ENCODE data around the gene PREP.

Gene PREP

DNA sequence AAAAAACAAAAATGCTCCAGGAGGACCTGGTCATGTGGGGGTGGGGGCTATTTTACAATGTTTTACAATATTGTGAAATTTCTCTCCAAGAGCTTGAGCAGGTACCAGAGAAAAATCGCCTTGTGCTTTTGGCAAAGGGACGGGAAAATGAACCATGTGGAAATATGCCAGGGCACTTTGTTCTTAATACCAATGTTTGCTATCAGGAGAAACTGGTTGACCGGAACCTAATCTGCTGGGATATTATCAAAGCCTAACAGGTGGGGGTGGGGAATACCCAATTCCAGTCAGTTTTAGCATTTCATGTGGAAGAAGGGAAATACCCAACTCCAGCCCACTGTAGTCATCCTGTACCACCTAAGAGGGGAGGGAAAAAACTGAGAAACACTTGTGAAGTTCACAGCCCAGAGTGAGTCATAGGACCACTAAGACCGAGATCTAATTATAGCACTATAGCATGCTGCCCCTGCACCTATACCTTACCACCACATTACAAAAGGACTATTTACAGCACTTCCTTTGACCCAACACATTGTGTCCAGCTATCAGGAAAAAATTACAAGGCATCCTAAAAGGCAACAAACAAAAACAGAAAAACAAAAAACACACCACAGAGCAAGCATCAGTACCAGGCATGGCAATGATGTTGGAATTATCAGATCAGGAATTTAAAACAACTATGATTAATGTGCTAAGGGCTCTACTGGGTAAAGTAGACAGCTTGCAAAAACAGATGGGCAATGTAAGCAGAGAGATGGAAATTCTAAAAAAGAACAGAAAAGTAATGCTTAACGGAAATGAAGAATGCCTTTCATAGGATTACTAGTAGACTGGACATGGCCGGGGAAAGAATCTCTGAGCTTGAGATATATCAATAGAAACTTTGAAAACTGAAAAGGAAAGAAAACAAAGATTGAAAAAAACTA is 138.9 kb downstream of the PREP start:
- no peak for TF ChIP-seq ZNF274 (IDR thresholded peaks at IDR 0.05; ENCODE audit: low read depth, low read length)
- TF ChIP-seq SUZ12 (IDR thresholded peaks at IDR 0.05; ENCODE audit: extremely low read depth, insufficient read depth, insufficient read length): no peak
- no peak for TF ChIP-seq YY1 (IDR thresholded peaks at IDR 0.05; ENCODE audit: insufficient read depth, insufficient read length)
- Histone ChIP-seq H3K9me3 (ENCODE audit: insufficient read depth, low read length) (no peaks in the 10 kb centered on the region), H3K4me3 (ENCODE audit: insufficient read length, low read depth) (no peak overlapping the region), H3K9ac (ENCODE audit: insufficient read length, low read depth) (no peak overlapping the region), H3K4me1 (ENCODE audit: insufficient read depth, insufficient read length) (no peaks in the 10 kb centered on the region), H3K36me3 (ENCODE audit: insufficient read depth, insufficient read length, low read length) (no peaks in the 10 kb centered on the region), H3K27me3 (ENCODE audit: insufficient read depth, insufficient read length) (no peaks in the 10 kb centered on the region)
- DNase-seq (ENCODE audit: low read depth, low spot score): no peak

DNA sequence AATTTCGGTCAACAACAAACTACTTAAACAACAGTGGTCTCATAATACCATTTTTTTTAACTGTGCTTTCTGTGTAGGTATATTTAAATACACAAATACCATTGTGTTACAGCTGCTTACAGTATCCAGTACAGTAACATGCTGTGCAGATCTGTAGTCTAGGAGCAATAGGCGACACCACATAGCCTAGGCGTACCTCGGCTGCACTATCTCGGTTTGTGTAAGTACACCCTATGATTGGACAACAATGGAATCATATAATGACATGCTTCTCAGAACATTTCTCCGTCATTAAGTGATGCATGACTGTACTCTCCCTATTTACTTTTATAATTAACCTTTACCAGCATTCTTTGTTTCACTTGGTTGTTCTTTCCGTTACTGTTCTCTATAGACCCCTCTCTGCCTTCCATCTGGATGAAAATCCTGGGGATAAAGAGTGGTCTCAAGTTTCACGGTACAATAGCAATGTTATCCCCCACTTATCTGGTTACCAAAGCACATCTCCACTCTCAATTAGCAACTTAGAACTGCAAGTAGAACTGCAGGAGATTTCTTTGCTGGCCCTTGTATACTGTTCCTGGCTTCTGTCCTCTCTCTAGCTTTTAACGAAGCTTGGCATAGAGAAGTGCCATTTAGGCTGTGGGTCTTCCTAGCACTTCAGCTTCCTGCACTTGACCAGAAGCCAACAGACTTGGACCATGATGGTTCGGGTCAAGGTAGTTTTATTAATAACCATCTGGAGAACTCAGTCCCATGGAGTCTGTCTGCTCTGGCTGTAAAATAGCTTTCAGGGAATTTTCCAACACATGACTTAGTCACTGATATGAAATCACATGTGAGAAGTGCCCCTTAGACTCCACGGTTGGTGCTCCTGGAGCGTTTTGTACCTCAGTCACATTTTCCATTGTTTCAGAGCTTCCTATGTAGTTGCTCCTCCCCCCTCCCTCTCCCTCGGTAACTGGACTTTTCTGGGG is 142.7 kb downstream of the PREP start:
- no peaks in the 10 kb centered on the region for H3K36me3 ChIP-seq (ENCODE audit: insufficient read depth, insufficient read length, low read length)
- no peak overlapping the region for H3K9ac ChIP-seq (ENCODE audit: insufficient read length, low read depth)
- H3K4me3 ChIP-seq (ENCODE audit: insufficient read length, low read depth): no peak overlapping the region
- no peak for DNase-seq (ENCODE audit: low read depth, low spot score)
- TF ChIP-seq ZNF274 (IDR thresholded peaks at IDR 0.05; ENCODE audit: low read depth, low read length) (no peak), SUZ12 (IDR thresholded peaks at IDR 0.05; ENCODE audit: extremely low read depth, insufficient read depth, insufficient read length) (no peak), YY1 (IDR thresholded peaks at IDR 0.05; ENCODE audit: insufficient read depth, insufficient read length) (no peak)
- no peaks in the 10 kb centered on the region for H3K9me3 ChIP-seq (ENCODE audit: insufficient read depth, low read length)
- no peaks in the 10 kb centered on the region for H3K27me3 ChIP-seq (ENCODE audit: insufficient read depth, insufficient read length)
- no peaks in the 10 kb centered on the region for H3K4me1 ChIP-seq (ENCODE audit: insufficient read depth, insufficient read length)

DNA sequence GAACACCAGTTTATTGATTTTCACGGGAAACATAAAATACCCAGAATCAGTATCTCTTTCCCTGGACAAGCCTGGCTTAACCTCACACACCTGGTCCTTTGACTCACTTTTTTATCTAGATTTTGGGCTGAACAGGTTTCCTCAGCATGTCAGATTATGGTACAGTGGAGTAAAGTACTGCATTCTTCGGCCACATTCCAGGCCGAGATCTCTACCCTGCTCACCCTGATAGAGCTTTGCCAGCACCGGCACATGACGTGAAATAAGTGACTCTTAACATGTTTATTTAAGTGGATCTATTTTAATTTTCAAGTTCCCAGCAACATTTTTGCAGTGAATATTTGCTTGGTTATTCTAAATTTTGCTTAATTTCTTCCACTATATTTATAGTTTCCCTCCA is 144.1 kb downstream of the PREP start:
- H3K9ac ChIP-seq (ENCODE audit: insufficient read length, low read depth): no peak overlapping the region
- no peaks in the 10 kb centered on the region for H3K27me3 ChIP-seq (ENCODE audit: insufficient read depth, insufficient read length)
- no peaks in the 10 kb centered on the region for H3K4me1 ChIP-seq (ENCODE audit: insufficient read depth, insufficient read length)
- H3K9me3 ChIP-seq (ENCODE audit: insufficient read depth, low read length): no peaks in the 10 kb centered on the region
- no peak for TF ChIP-seq ZNF274 (IDR thresholded peaks at IDR 0.05; ENCODE audit: low read depth, low read length)
- no peak for TF ChIP-seq SUZ12 (IDR thresholded peaks at IDR 0.05; ENCODE audit: extremely low read depth, insufficient read depth, insufficient read length)
- TF ChIP-seq YY1 (IDR thresholded peaks at IDR 0.05; ENCODE audit: insufficient read depth, insufficient read length): no peak
- no peak overlapping the region for H3K4me3 ChIP-seq (ENCODE audit: insufficient read length, low read depth)
- DNase-seq (ENCODE audit: low read depth, low spot score): no peak
- no peaks in the 10 kb centered on the region for H3K36me3 ChIP-seq (ENCODE audit: insufficient read depth, insufficient read length, low read length)

DNA sequence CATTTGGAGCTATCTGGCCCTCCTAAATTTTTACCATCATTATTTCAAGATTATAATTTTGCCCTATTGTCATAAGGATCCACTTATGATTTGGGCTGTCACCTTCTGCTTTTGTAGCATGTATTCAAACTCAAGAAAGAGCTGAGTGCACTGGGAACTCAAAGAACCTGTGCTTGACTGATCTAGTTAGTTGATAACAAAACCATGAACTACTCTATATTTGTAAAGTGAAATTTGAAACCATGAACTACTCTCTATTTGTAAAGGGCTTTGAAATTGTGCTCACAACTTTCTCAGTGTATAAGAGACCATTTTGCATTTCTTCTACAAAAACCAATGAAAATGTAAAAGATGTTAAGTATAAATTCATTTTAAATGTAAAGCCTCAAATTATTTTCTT is 145.5 kb downstream of the PREP start:
- H3K9ac ChIP-seq (ENCODE audit: insufficient read length, low read depth): no peak overlapping the region
- no peaks in the 10 kb centered on the region for H3K27me3 ChIP-seq (ENCODE audit: insufficient read depth, insufficient read length)
- H3K36me3 ChIP-seq (ENCODE audit: insufficient read depth, insufficient read length, low read length): no peaks in the 10 kb centered on the region
- H3K9me3 ChIP-seq (ENCODE audit: insufficient read depth, low read length): no peaks in the 10 kb centered on the region
- TF ChIP-seq SUZ12 (IDR thresholded peaks at IDR 0.05; ENCODE audit: extremely low read depth, insufficient read depth, insufficient read length): no peak
- TF ChIP-seq YY1 (IDR thresholded peaks at IDR 0.05; ENCODE audit: insufficient read depth, insufficient read length): no peak
- no peak for TF ChIP-seq ZNF274 (IDR thresholded peaks at IDR 0.05; ENCODE audit: low read depth, low read length)
- no peaks in the 10 kb centered on the region for H3K4me1 ChIP-seq (ENCODE audit: insufficient read depth, insufficient read length)
- H3K4me3 ChIP-seq (ENCODE audit: insufficient read length, low read depth): no peak overlapping the region
- DNase-seq (ENCODE audit: low read depth, low spot score): no peak

DNA sequence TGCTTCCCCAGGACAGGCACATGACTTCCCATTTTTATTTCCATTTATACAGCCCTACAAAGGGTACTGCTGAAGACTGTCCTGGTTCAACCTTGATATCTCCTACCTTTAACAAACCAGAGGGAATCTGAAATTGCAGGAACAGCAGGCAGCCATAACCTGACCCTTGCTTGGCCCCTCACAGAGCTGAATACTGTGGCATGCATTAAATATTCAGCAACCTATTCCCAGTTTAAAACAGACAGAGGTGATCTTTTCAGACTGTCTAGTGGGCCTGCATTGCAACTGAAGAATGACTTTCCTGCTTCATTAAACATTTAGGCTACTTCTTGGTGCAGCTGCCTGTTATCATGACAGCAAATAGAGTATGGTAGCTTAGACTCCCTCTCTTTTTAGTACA is 146.3 kb downstream of the PREP start:
- H3K27me3 ChIP-seq (ENCODE audit: insufficient read depth, insufficient read length): no peaks in the 10 kb centered on the region
- no peaks in the 10 kb centered on the region for H3K36me3 ChIP-seq (ENCODE audit: insufficient read depth, insufficient read length, low read length)
- DNase-seq (ENCODE audit: low read depth, low spot score): no peak
- H3K9me3 ChIP-seq (ENCODE audit: insufficient read depth, low read length): no peaks in the 10 kb centered on the region
- H3K9ac ChIP-seq (ENCODE audit: insufficient read length, low read depth): no peak overlapping the region
- TF ChIP-seq SUZ12 (IDR thresholded peaks at IDR 0.05; ENCODE audit: extremely low read depth, insufficient read depth, insufficient read length) (no peak), ZNF274 (IDR thresholded peaks at IDR 0.05; ENCODE audit: low read depth, low read length) (no peak), YY1 (IDR thresholded peaks at IDR 0.05; ENCODE audit: insufficient read depth, insufficient read length) (no peak)
- H3K4me1 ChIP-seq (ENCODE audit: insufficient read depth, insufficient read length): no peaks in the 10 kb centered on the region
- no peak overlapping the region for H3K4me3 ChIP-seq (ENCODE audit: insufficient read length, low read depth)

DNA sequence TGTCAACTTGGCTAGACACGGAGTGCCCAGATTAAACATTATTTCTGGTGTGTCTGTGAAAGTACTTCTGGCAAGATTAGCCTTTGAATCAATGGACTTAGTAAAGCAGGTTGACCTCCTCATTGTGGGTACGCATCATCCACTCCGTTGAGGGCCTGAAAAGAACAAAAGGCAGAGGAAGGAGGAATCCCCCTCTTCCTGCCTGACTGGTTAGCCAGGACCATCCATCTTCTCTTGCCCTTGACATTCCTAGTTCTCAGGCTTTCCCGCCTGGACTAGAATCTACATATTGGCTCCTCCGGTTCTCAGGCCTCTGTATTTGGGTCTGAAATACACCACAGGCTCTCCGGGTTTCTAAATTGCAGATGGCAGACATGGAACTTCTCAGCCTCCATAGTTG is 149.1 kb downstream of the PREP start:
- H3K9ac ChIP-seq (ENCODE audit: insufficient read length, low read depth): no peak overlapping the region
- DNase-seq (ENCODE audit: low read depth, low spot score): no peak
- TF ChIP-seq ZNF274 (IDR thresholded peaks at IDR 0.05; ENCODE audit: low read depth, low read length) (no peak), YY1 (IDR thresholded peaks at IDR 0.05; ENCODE audit: insufficient read depth, insufficient read length) (no peak), SUZ12 (IDR thresholded peaks at IDR 0.05; ENCODE audit: extremely low read depth, insufficient read depth, insufficient read length) (no peak)
- no peaks in the 10 kb centered on the region for H3K4me1 ChIP-seq (ENCODE audit: insufficient read depth, insufficient read length)
- H3K9me3 ChIP-seq (ENCODE audit: insufficient read depth, low read length): no peaks in the 10 kb centered on the region
- no peak overlapping the region for H3K4me3 ChIP-seq (ENCODE audit: insufficient read length, low read depth)
- no peaks in the 10 kb centered on the region for H3K36me3 ChIP-seq (ENCODE audit: insufficient read depth, insufficient read length, low read length)
- H3K27me3 ChIP-seq (ENCODE audit: insufficient read depth, insufficient read length): no peaks in the 10 kb centered on the region

DNA sequence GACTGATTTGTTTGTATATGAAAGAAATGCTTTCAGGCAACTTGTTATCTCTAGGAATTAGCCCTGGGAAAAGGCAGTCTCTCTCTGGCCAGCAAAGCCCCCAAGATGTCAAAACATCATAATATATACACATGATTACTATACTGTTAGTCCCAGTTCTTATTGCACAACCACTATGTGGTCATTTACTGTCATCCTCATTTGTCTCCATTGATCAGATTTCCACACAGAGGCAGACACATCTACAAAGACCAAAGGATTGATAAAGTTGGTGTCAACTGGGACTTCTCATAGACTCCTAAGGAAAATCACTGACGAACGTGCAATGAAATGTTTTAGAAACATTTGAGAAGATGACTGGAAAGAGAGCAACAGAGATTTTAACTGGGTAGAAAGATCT is 151.2 kb downstream of the PREP start:
- Histone ChIP-seq H3K4me3 (ENCODE audit: insufficient read length, low read depth) (no peak overlapping the region), H3K9ac (ENCODE audit: insufficient read length, low read depth) (no peak overlapping the region), H3K4me1 (ENCODE audit: insufficient read depth, insufficient read length) (no peaks in the 10 kb centered on the region), H3K27me3 (ENCODE audit: insufficient read depth, insufficient read length) (no peaks in the 10 kb centered on the region), H3K9me3 (ENCODE audit: insufficient read depth, low read length) (no peaks in the 10 kb centered on the region), H3K36me3 (ENCODE audit: insufficient read depth, insufficient read length, low read length) (no peaks in the 10 kb centered on the region)
- DNase-seq (ENCODE audit: low read depth, low spot score): no peak
- TF ChIP-seq SUZ12 (IDR thresholded peaks at IDR 0.05; ENCODE audit: extremely low read depth, insufficient read depth, insufficient read length): no peak
- no peak for TF ChIP-seq ZNF274 (IDR thresholded peaks at IDR 0.05; ENCODE audit: low read depth, low read length)
- TF ChIP-seq YY1 (IDR thresholded peaks at IDR 0.05; ENCODE audit: insufficient read depth, insufficient read length): no peak

All from NT2/D1 (cell line).